ENCODE data around the gene TSEN54. TPM values are rescaled to one million over a fixed set of nuclear protein-coding genes. Genes with fewer than 3 reads are reported as not detected.

The TSEN54 gene
- total and polyA plus RNA-seq, 7 donors = 5.7 to 14.9 (median 9.7) TPM

DNA sequence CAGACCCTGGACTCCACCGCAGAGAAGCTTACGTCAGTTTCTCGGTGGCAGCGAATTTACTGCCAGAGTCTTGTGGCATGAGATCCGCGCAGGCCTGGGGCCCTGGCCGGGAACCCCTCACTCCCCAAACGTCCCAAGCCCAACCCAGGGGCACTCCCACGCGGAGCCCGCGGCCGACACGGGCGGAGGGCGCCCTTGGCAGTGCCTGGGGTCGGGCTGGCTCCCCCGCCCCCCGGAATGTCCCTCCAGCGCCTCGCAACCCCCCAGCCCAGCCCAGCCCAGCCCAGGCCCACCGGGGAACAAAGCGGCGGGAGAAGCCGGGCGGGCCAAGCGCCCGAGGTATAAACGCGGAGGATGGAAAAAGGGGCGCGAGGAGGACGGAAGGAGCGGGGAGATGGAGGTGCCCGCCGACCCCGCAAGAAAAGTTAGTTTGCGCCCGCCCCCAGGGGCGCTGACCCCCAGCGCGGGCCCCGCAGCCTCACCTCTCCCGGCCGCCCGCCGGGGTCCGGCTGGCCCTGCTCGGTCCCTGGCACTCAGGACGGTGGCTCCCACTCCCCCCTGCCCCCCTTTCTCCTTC lies 1.3 kb upstream of the TSEN54 start:
- Histone ChIP-seq H3K36me3 (ENCODE audit: insufficient read depth in 1 of 2, low read depth in 1 of 2) (peaks cover 0 to 42% of the 10 kb centered on the region in 2 donors), H3K27ac (peak overlapping the region; percentile 83), H3K4me3 (peak overlapping the region; percentile 98), H3K9me3 (no peaks in the 10 kb centered on the region), H3K27me3 (ENCODE audit: insufficient read depth in 3 of 3, low read length in 2 of 3) (no peaks in the 10 kb centered on the region), H3K4me1 (peaks cover 50% of the 10 kb centered on the region)
- peak; percentile 1 to 7 (median 4) for ATAC-seq
- TF ChIP-seq, protein P1, sequence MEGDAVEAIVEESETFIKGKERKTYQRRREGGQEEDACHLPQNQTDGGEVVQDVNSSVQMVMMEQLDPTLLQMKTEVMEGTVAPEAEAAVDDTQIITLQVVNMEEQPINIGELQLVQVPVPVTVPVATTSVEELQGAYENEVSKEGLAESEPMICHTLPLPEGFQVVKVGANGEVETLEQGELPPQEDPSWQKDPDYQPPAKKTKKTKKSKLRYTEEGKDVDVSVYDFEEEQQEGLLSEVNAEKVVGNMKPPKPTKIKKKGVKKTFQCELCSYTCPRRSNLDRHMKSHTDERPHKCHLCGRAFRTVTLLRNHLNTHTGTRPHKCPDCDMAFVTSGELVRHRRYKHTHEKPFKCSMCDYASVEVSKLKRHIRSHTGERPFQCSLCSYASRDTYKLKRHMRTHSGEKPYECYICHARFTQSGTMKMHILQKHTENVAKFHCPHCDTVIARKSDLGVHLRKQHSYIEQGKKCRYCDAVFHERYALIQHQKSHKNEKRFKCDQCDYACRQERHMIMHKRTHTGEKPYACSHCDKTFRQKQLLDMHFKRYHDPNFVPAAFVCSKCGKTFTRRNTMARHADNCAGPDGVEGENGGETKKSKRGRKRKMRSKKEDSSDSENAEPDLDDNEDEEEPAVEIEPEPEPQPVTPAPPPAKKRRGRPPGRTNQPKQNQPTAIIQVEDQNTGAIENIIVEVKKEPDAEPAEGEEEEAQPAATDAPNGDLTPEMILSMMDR (IDR thresholded peaks at IDR 0.05) = no peak
- intact Hi-C loops (cut with DNase I) = loop anchor here (1.0 to 5.0 kb wide), 5 partner anchors 58 to 193 kb away; partner anchors contain the start of genes TMEM94 (in 2 of the 2) and MYO15B (in 1 of the 2)
- DNase-seq = no peak
- 0 to 1% (median 1%) methylated on average over 31 to 50 of the region's 50 CpGs for WGBS, 3 donors

DNA sequence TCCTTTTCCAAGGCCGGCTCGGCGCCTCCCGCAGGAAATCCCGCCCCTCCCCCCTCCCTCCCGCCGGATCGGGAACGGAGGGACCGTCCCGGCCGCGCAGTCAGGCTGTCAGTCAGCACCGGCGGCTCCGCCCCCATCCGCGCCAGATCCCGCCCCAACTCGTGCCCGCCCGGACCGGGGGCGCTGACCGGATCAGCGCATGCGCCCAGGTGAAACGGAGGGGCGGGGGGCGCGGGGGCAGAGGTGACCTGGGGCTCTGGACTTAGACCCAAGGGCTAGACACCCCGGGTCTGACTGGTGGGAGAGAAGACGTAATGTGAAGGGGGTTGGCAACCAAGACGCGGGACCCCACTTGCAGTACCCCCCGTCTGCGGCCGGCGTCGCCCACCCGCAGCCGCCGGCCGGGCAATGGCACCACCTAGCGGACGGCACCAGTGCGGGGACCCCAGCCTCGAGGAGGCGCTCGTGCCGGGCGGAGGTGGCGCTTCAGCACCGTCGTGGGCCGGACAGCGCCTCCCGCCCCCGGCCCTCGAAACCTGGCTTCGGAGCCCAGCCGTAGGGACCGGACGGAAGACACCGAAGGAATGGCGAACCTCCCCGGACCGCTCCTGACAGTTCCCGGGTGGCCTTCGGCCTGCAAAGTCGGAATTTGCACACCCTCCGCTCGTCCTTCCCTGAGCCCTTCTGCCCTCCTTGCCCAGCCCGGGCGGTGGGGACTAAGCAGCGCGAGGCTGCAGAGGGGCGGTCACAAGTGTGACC lies 653 bp upstream of the TSEN54 start, which contains the start of gene CASKIN2:
CASKIN2 (minus strand) TSS at position 42 of the 759 bp plus-strand sequence. CDS start 1,733 bp downstream, outside the sequence.
- Histone ChIP-seq H3K4me1 (peaks cover 43% of the 10 kb centered on the region), H3K27ac (peak within 1 kb of the TSS; percentile 83), H3K36me3 (ENCODE audit: insufficient read depth in 1 of 2, low read depth in 1 of 2) (peaks cover 0 to 42% of the 10 kb centered on the region in 2 donors), H3K9me3 (no peaks in the 10 kb centered on the region), H3K27me3 (ENCODE audit: insufficient read depth in 3 of 3, low read length in 2 of 3) (no peaks in the 10 kb centered on the region), H3K4me3 (peak within 1 kb of the TSS; percentile 98)
- TF ChIP-seq, protein P1 (IDR thresholded peaks at IDR 0.05) = peak; percentile 95
- ATAC-seq (peak; percentile 88 to 91 (median 90)), DNase-seq (peak; percentile 97 to 98)
- intact Hi-C loops (cut with DNase I) = loop anchor here (1.0 to 5.0 kb wide), 4 partner anchors 58 to 193 kb away; partner anchors contain the start of genes MYO15B (in 1 of the 2) and TMEM94 (in 1 of the 2)
- WGBS, 3 donors = 1% methylated on average over 53 to 77 of the region's 78 CpGs

DNA sequence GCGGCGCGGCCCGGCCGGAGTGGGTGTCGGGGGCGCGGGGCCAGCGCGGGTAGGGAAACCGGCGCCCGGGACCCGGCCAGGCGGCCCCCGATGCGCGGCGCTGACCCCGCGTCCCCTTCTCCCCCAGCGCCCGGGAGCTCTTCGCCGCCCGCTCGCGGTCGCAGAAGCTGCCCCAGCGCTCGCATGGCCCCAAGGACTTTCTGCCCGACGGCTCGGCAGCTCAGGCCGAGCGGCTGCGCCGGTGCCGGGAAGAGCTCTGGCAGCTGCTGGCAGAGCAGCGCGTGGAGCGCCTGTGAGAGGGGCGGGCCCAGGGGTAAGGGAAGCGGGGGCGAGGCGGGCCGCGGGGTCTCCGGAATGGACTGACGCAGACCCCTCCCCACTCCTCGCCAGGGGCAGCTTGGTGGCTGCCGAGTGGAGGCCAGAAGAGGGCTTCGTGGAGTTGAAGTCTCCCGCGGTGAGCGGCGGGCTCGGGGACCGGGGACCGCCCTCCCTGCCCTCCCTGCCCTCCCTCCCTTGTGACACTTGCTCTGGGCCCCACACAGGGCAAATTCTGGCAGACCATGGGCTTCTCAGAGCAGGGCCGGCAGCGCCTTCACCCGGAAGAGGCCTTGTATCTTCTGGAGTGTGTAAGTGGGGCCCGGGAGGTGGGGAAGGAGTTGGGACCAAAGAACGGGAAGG lies 430 bp downstream of the TSEN54 start:
- ATAC-seq (no peak), DNase-seq (no peak)
- peaks cover 32% of the 10 kb centered on the region for H3K4me1 ChIP-seq
- WGBS, 3 donors = 1% methylated on average over 24 to 65 of the region's 65 CpGs
- H3K4me3 ChIP-seq = peak overlapping the region; percentile 98
- peak overlapping the region; percentile 55 for H3K27ac ChIP-seq
- intact Hi-C loops (cut with DNase I) = loop anchor here (5.0 kb wide), 3 partner anchors 59 to 194 kb away; partner anchors contain the start of genes MYO15B (in 1 of the 2) and TMEM94 (in 1 of the 2)
- H3K27me3 ChIP-seq (ENCODE audit: insufficient read depth in 3 of 3, low read length in 2 of 3) = no peaks in the 10 kb centered on the region
- H3K9me3 ChIP-seq = no peaks in the 10 kb centered on the region
- H3K36me3 ChIP-seq (ENCODE audit: insufficient read depth in 1 of 2, low read depth in 1 of 2) = peaks cover 0 to 48% of the 10 kb centered on the region in 2 donors
- TF ChIP-seq, protein P1 (IDR thresholded peaks at IDR 0.05) = no peak

DNA sequence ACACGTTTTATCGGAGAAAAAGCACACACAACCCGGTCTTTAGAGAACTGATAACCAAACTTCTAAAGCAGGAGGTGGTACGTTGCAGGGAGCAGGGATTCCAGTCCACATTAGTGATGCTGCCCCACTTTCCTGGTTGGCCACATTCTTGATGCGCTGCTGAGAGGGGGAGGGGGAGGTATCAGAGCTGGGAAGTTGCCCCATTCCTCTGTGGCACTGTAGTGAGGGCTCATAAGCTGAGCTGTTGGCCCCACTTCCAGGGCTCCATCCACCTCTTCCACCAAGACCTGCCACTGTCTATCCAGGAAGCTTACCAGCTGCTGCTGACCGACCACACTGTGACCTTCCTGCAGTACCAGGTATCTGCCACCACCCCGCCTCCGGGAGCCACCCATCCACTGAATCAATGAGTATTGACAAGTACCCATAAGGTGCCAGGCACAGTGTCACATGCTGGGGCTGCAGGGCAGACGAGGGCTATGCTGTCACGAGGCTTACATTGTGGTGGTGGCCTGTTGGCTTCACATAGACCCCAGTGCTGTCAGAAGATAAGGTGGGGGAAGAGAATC lies 1.1 kb downstream of the TSEN54 start:
- intact Hi-C loops (cut with DNase I) = loop anchor here (5.0 kb wide), 3 partner anchors 60 to 195 kb away; partner anchors contain the start of genes MYO15B (in 1 of the 2) and TMEM94 (in 1 of the 2)
- 40 to 42% (median 41%) methylated on average over 9 to 10 of the region's 10 CpGs for WGBS, 3 donors
- ATAC-seq = no peak
- Histone ChIP-seq H3K9me3 (no peaks in the 10 kb centered on the region), H3K4me3 (peak overlapping the region; percentile 98), H3K27me3 (ENCODE audit: insufficient read depth in 3 of 3, low read length in 2 of 3) (no peaks in the 10 kb centered on the region), H3K27ac (no peak overlapping the region), H3K4me1 (peaks cover 26% of the 10 kb centered on the region), H3K36me3 (ENCODE audit: insufficient read depth in 1 of 2, low read depth in 1 of 2) (peaks cover 2 to 46% of the 10 kb centered on the region in 2 donors)
- TF ChIP-seq, protein P1 (IDR thresholded peaks at IDR 0.05) = no peak
- no peak for DNase-seq
